Cardiac muscle cell (in vitro differentiated cells and primary cell): ENCODE measurements around the gene DGKG. TPM values are rescaled to one million over a fixed set of nuclear protein-coding genes. Genes with fewer than 3 reads are reported as not detected.

Source experiments
- DNase-seq, 2 donors: peaks; one replicate each; pipeline versions ENCODE4 v3.0.0 to v3.0.0-alpha.2; 2010 to 2017; ENCODE audit warnings: low read depth in 1 of 2, low spot score in 1 of 2
- H3K27ac ChIP-seq: fragments of 200-600 bp; sonication (generic); 2 replicates; pipeline ENCODE4 v1.5.1; 2016
- H3K27me3 ChIP-seq: fragments of 200-600 bp; sonication (generic); 2 replicates; pipeline ENCODE4 v1.6.0; 2016; ENCODE audit warnings: control low read depth
- H3K36me3 ChIP-seq: fragments of 200-600 bp; sonication (generic); 2 replicates; pipeline ENCODE4 v1.5.1; 2016; ENCODE audit warnings: control low read depth
- H3K4me1 ChIP-seq: fragments of 200-600 bp; sonication (generic); 2 replicates; pipeline ENCODE4 v1.8.1; 2017; ENCODE audit warnings: low read depth, mild to moderate bottlenecking, mixed run types
- H3K4me3 ChIP-seq: fragments of 200-600 bp; sonication (generic); 2 replicates; pipeline ENCODE4 v1.5.1; 2016; ENCODE audit warnings: mild to moderate bottlenecking
- H3K9me3 ChIP-seq: fragments of 200-600 bp; sonication (generic); 2 replicates; pipeline ENCODE4 v1.5.1; 2017; ENCODE audit warnings: low read depth, mild to moderate bottlenecking, control low read depth
- polyA plus RNA-seq: library from polyadenylated mRNA; unstranded; fragments of >200 nt; fragmentation: Nextera tagmentation; extraction: Ambion mirVana; gene quantifications from 2 replicates; pipeline ENCODE4 v1.2.1, GENCODE V29; 2016
- total RNA-seq: library from RNA; depleted of rRNA; stranded (reverse); fragments of >200 nt; gene quantifications from 2 replicates; pipeline ENCODE4 v1.2.3, GENCODE V29; 2016
- TF ChIP-seq, protein P1 (sequence below): IDR thresholded peaks from 2 replicates; pipeline ENCODE4 v1.5.1; 2012; ENCODE audit warnings: low read depth, mild to moderate bottlenecking, low read length

The DGKG gene
- total and polyA plus RNA-seq, 2 experiments from 2014 or later, result 0.15 TPM; not detected in 1

- no peaks in the 10 kb centered on the region for H3K36me3 ChIP-seq
- no peaks in the 10 kb centered on the region for H3K4me1 ChIP-seq
- H3K27me3 ChIP-seq, result no peaks in the 10 kb centered on the region
- no peaks in the 10 kb centered on the region for H3K9me3 ChIP-seq
- no peak overlapping the region for H3K4me3 ChIP-seq
- no peak overlapping the region for H3K27ac ChIP-seq
- DNase-seq, result no peak
- TF ChIP-seq, protein P1, sequence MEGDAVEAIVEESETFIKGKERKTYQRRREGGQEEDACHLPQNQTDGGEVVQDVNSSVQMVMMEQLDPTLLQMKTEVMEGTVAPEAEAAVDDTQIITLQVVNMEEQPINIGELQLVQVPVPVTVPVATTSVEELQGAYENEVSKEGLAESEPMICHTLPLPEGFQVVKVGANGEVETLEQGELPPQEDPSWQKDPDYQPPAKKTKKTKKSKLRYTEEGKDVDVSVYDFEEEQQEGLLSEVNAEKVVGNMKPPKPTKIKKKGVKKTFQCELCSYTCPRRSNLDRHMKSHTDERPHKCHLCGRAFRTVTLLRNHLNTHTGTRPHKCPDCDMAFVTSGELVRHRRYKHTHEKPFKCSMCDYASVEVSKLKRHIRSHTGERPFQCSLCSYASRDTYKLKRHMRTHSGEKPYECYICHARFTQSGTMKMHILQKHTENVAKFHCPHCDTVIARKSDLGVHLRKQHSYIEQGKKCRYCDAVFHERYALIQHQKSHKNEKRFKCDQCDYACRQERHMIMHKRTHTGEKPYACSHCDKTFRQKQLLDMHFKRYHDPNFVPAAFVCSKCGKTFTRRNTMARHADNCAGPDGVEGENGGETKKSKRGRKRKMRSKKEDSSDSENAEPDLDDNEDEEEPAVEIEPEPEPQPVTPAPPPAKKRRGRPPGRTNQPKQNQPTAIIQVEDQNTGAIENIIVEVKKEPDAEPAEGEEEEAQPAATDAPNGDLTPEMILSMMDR, result no peak
These were observed 97.2 kb downstream of the DGKG start for GRCh38 chr3:186264608-186265400.

GRCh38 chr3:186261638-186262037 lies 100.4 kb downstream of the DGKG start:
- TF ChIP-seq, protein P1, result peak; percentile 18
- Histone ChIP-seq H3K27me3 (no peaks in the 10 kb centered on the region), H3K4me1 (no peaks in the 10 kb centered on the region), H3K9me3 (no peaks in the 10 kb centered on the region), H3K4me3 (no peak overlapping the region), H3K27ac (no peak overlapping the region), H3K36me3 (no peaks in the 10 kb centered on the region)
- peak; percentile 20 to 55 for DNase-seq

- TF ChIP-seq, protein P1, result no peak
- H3K27ac ChIP-seq, result no peak overlapping the region
- no peaks in the 10 kb centered on the region for H3K36me3 ChIP-seq
These were observed 101.3 kb downstream of the DGKG start for GRCh38 chr3:186260726-186261125.

GRCh38 chr3:186259612-186260383 lies 102.2 kb downstream of the DGKG start:
- H3K27me3 ChIP-seq, result no peaks in the 10 kb centered on the region
- TF ChIP-seq, protein P1, result peak; percentile 98
- no peaks in the 10 kb centered on the region for H3K4me1 ChIP-seq
- H3K4me3 ChIP-seq, result no peak overlapping the region
- H3K36me3 ChIP-seq, result no peaks in the 10 kb centered on the region
- H3K9me3 ChIP-seq, result no peaks in the 10 kb centered on the region
- H3K27ac ChIP-seq, result no peak overlapping the region
- peak; percentile 66 to 86 for DNase-seq

More at GRCh38 chr3:186260726-186261125, 101.3 kb downstream of the DGKG start:
- no peak for DNase-seq
- Histone ChIP-seq H3K4me1 (no peaks in the 10 kb centered on the region), H3K4me3 (no peak overlapping the region), H3K27me3 (no peaks in the 10 kb centered on the region), H3K9me3 (no peaks in the 10 kb centered on the region)

GRCh38 chr3:186258968-186259367 lies 103.1 kb downstream of the DGKG start:
- no peaks in the 10 kb centered on the region for H3K9me3 ChIP-seq
- no peaks in the 10 kb centered on the region for H3K27me3 ChIP-seq
- peak in 1 of 2 donors; percentile 55 for DNase-seq

More at GRCh38 chr3:186258968-186259367, 103.1 kb downstream of the DGKG start:
- Histone ChIP-seq H3K27ac (no peak overlapping the region), H3K4me3 (no peak overlapping the region), H3K4me1 (no peaks in the 10 kb centered on the region), H3K36me3 (no peaks in the 10 kb centered on the region)
- TF ChIP-seq, protein P1, result no peak
